NCI-H1417 treated with DMSO at 0.1 percent for 48 hours (cell line): ENCODE results near the gene FBXO4.

ENCODE experiments used
- DNase-seq: peaks from one replicate; lab custom pipeline; 2025; lab: John Stamatoyannopoulos, UW

Gene FBXO4, protein sequence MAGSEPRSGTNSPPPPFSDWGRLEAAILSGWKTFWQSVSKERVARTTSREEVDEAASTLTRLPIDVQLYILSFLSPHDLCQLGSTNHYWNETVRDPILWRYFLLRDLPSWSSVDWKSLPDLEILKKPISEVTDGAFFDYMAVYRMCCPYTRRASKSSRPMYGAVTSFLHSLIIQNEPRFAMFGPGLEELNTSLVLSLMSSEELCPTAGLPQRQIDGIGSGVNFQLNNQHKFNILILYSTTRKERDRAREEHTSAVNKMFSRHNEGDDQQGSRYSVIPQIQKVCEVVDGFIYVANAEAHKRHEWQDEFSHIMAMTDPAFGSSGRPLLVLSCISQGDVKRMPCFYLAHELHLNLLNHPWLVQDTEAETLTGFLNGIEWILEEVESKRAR

GRCh38 chr5:41924872-41925554 lies at the start of gene FBXO4:
FBXO4 (plus strand) TSS chr5:41925281; CDS start chr5:41925310, 29 bp downstream.
- peak; percentile 45 for DNase-seq

DNA sequence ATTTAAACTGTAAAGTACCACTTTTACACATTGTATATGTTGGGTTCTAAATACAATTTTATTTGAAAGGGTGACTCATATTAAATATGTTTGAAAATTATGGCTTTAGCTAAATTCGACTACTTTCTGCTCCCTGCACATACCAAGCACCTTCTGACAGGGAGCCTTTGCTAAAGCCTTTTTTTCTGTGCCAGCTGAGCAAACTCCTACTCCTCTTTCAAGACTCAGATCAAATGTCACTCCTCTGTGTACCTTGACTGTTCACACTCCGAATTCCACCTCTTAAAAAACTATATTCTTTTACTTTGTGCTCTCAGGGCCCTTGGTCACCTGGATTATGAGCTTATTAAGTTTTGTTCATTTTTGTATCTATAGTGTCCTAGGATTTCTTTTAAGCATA lies 48.4 kb upstream of the FBXO4 start:
- no peak for DNase-seq

DNA sequence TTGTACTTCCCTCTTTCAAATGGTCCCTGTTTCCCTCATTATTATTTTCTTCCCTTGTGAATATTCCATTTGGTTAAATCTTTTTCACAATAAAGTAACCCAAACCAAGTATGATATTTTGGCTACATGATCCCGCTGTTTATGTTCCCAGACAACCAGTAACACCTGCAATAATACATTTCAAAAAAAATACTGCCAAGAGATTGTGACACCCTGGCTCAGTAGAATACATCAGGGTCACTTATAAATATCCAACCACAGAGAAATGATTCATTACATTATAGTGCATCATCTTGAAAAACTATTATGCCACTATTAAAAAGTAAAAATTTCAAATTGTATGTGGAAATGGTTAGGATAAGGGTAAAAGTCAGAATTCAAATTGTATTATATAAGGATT lies 47.7 kb upstream of the FBXO4 start:
- DNase-seq: no peak

DNA sequence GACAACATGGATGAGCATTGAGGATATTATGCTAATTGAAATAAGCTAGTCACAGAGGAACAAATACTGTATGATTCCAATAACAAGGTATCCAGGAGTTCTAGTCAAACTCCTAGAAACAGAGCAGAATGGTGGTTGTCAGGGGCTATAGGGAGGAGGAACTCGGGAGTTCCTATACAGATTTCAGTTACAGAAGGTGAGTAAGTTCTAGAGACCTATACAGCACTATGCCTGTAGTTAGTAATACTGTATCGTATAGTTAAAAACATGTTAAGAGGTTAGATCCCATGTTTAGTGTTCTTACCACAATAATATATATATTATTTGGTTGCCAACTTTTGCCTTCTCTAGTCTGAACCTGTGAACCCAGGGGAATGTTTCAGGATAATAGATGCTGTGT lies 46.9 kb upstream of the FBXO4 start:
- no peak for DNase-seq

- no peak for DNase-seq
Observed at GRCh38 chr5:41878643-41879478, 46.2 kb upstream of the FBXO4 start.

DNA sequence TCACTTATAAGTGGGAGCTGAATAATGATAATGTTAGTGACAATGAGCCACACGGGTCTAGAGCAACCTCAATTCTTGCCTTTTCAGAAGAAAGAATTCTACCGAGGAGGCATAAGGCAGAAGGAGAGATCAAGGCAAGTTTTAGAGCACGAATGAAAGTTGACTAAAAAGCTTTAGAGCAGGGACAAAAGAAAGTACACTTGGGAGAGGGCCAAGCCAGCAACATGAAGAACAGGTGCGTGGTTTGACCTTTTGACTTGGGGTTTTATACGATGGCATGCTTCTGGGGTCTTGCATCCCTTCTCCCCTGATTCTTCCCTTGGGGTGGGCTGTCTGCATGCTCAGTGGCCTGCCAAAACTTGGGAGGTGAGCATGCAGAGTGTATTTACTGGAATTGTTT lies 42.3 kb upstream of the FBXO4 start:
- DNase-seq: no peak

GRCh38 chr5:41883243-41883642 lies 41.8 kb upstream of the FBXO4 start:
- DNase-seq: no peak

DNA sequence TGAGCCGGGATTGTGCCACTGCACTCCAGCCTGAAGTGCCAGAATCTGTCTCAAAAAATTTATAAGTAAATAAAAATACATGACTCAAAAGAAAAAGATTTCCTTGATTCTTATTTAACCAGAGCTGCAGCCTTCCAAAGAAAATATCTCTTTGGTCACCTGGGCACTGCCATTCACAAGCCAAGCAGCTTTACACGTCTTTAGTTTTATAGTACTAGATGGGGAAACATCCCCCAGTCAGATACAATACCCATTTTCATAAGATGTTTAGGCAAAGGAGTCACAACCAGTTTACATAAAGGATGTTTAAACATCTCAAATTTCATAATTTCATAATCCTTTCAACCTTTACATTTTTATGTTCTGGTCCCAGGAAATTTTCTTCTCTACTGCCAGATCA lies 41.1 kb upstream of the FBXO4 start:
- DNase-seq: no peak

DNA sequence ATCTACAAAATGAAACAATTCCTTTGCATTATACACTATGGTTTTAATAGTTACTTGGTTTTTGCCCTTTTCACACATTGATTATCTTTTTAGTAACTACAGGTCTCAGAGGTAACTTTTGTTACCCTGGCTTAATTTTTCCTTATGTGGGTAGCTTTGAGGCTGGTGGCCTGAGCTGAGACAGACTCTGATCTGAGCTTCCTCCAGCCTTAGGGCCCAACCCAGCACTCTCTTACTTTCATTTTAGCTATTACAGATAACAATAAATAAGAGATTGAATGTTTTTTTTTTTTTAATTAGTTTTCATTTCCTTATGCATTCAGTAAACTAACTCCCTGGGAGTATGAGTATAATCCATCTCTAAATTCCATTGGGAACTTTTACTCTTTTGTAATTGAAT lies 39.8 kb upstream of the FBXO4 start:
- no peak for DNase-seq

- DNase-seq: no peak
Observed at GRCh38 chr5:41891066-41891707, 33.9 kb upstream of the FBXO4 start.

DNA sequence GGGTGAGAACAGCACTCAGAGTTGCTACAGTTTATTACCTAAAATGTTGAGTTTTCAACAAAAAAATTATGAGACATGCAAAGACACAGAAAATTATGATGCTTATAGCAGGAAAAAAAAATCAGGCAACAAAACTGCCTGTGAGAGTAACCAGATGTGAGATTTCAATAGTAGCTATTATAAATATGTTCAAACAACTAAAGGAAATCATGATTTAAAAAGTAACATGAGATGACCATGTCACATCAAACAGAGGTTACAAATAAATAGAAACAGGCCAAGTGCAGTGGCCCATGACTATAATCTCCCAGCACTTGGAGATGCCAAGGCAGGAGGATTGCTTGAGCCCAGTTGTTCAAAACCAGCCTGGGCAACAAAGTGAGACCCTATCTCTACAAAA lies 33.0 kb upstream of the FBXO4 start:
- DNase-seq: no peak

GRCh38 chr5:41893074-41893851 lies 31.8 kb upstream of the FBXO4 start:
- DNase-seq: no peak

DNA sequence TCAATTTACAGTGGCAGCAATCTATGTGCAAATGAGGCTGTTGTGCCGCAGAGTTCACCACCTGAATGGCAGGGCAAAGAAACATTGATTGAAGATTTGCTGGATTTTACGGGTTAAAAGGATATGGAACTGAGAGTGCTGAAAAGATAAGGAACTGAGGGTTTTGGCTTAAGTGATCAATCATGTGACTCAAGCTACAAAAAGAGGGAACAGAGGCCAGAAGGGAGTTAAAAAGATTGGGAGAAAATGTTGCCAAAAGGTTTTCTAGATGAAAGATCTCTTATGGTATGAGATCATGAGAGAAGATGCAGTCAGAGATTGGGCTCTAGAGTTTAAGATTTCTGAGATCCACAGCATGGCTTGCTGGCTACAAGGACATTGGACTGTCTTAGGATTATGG lies 28.9 kb upstream of the FBXO4 start:
- DNase-seq: no peak

- DNase-seq: no peak
Observed at GRCh38 chr5:41903382-41903891, 21.6 kb upstream of the FBXO4 start.

GRCh38 chr5:41903892-41904799 lies 20.9 kb upstream of the FBXO4 start, which contains the start of gene RIMOC1:
RIMOC1 (plus strand) TSS chr5:41904344; CDS start chr5:41904368, 24 bp downstream.
- DNase-seq: peak; percentile 98

DNA sequence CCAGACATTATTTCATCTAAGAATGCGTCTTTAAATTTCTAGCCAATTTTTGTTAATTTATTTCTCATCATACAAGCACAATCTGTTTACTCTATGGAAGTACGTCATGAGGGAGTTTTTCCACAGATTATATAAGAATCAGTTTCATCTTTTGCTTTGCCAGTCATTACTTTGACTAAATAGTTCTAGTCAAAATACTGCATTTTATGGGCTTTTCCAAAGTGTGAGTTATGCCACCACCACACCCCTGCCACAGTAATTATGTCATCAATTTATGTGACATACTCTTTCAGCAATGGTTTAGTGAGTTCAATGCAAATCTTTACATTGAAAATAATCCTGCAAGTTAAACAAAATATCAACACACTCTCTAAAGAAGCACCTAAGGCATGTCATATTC lies 18.9 kb upstream of the FBXO4 start:
- no peak for DNase-seq

- DNase-seq: no peak
Observed at GRCh38 chr5:41908374-41909079, 16.6 kb upstream of the FBXO4 start.

DNA sequence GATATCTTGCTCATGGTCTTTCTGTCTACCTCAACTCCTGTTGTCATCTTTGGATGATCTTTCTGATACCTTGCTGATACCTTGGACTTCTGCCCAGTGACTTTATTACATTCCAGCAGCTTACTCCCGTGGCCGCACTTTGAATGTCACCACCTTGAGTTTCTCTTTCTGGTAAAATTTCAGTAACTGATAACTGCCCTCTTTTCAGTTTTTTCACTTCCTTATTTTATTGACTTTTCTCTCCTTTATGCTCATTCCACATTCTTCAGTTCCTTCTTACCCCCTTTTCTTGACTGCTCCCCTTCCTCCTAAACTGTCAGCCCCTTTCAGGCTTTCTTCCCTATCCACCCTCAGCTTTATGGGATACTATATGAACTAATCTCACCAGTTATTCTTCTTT lies 7.0 kb upstream of the FBXO4 start:
- no peak for DNase-seq

- DNase-seq: no peak
Observed at GRCh38 chr5:41921166-41921565, 3.9 kb upstream of the FBXO4 start.
